Measurements from ENCODE around the gene CPVL.

DNA sequence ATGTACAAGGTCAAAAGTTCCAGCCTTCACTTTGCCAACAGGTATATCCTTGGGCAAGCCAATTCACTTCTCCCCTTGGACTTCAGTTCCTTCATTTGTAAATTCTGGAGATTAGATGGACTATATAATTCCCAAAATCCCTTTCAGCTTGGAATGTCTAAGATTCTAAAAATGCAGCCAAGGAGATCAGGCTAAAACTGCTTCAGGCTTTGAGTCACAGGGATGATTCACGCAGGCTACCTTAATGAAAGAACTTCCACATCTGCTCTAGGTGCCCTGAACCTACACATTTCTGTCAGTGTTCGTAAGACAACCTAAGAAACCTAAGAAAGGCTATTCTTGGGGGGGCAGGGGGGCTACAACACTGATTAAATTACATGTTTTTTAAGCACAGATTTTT lies 7.1 kb downstream of the CPVL start:
- TF ChIP-seq POLR2A (IDR thresholded peaks at IDR 0.05; ENCODE audit: borderline replicate concordance, extremely low read depth, insufficient read depth, insufficient read length) (no peak), EZH2 (IDR thresholded peaks at IDR 0.05) (no peak)
- TF ChIP-seq, protein P1, sequence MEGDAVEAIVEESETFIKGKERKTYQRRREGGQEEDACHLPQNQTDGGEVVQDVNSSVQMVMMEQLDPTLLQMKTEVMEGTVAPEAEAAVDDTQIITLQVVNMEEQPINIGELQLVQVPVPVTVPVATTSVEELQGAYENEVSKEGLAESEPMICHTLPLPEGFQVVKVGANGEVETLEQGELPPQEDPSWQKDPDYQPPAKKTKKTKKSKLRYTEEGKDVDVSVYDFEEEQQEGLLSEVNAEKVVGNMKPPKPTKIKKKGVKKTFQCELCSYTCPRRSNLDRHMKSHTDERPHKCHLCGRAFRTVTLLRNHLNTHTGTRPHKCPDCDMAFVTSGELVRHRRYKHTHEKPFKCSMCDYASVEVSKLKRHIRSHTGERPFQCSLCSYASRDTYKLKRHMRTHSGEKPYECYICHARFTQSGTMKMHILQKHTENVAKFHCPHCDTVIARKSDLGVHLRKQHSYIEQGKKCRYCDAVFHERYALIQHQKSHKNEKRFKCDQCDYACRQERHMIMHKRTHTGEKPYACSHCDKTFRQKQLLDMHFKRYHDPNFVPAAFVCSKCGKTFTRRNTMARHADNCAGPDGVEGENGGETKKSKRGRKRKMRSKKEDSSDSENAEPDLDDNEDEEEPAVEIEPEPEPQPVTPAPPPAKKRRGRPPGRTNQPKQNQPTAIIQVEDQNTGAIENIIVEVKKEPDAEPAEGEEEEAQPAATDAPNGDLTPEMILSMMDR (IDR thresholded peaks at IDR 0.05 in 2 of 3, conservative IDR thresholded peaks at IDR 0.05 in 1 of 3; ENCODE audit: borderline replicate concordance in 1 of 3, insufficient read depth in 1 of 3, low read depth in 2 of 3, low read length in 2 of 3), result no peak
